ENCODE results near the gene LRRN4.

GRCh38 chr20:6081236-6081635 is 27.4 kb upstream of the LRRN4 start:
- no peak for TF ChIP-seq CTCF (IDR thresholded peaks at IDR 0.05; ENCODE audit: low read depth, low read length)
- TF ChIP-seq EZH2phosphoT487 (IDR thresholded peaks at IDR 0.05; ENCODE audit: low read depth), result no peak
